Activated naive CD4-positive, alpha-beta T cell treated with anti-CD3 and anti-CD28 coated beads, Interleukin-2, amount 50 U/mL, for 24 hours (primary cell): ENCODE results near the gene HFM1.

Experiments
- H3K27ac Mint-ChIP-seq: one replicate; pipeline ENCODE4 v1.8.0; 2021; ENCODE audit warnings: mild to moderate bottlenecking, mixed read lengths
- H3K27me3 Mint-ChIP-seq: one replicate; pipeline ENCODE4 v1.8.0; 2021; ENCODE audit warnings: mixed read lengths
- H3K36me3 Mint-ChIP-seq: one replicate; pipeline ENCODE4 v1.8.0; 2021; ENCODE audit warnings: mixed read lengths
- H3K4me1 Mint-ChIP-seq: one replicate; pipeline ENCODE4 v1.8.0; 2021; ENCODE audit warnings: mixed read lengths
- H3K4me3 Mint-ChIP-seq: one replicate; pipeline ENCODE4 v1.8.0; 2021; ENCODE audit warnings: mild to moderate bottlenecking, mixed read lengths
- H3K9me3 Mint-ChIP-seq: one replicate; pipeline ENCODE4 v1.8.0; 2021; ENCODE audit warnings: mixed read lengths

Gene HFM1

DNA sequence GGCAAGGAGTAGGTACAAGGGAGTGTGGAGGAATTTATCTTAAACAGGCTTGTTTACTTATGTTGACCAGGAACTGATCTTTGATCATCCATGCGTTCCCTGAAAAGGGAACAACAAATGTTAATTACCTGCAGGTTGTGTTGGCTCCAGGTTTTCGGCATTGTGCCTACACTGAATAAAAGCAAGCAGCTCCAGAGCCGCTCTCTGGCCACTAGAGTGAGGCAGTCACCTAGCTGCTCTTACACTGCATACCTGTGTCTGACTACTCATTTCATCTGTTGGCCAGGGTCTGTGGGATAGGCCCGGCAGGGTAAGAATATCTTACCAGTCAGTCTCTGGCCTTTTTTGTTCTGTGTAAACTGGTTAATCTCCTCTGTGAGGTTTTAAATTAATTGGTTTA, 183.6 kb downstream of the HFM1 start:
- Mint-ChIP-seq H3K27ac (no peak overlapping the region), H3K36me3 (no peaks in the 10 kb centered on the region), H3K4me1 (no peaks in the 10 kb centered on the region), H3K9me3 (peaks cover 18% of the 10 kb centered on the region), H3K4me3 (no peak overlapping the region), H3K27me3 (no peaks in the 10 kb centered on the region)

DNA sequence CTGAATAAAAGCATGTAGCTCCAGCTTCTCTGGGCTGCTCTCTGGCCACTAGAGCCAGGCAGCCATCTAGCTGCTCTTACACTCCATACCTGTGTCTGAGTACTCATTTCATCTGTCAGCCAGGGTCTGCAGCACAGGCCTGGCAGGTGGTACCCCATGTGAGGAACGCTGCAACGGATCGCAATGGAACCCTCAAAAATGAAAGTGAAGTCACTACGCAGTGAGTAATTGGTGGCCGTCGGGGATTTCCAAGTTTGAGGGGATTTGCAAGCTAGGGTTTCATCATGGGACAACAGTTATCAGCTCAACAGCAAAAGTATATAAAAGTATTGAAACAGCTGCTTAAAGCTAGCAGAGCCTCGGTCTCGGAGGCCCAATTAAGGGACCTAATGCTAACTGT, 186.7 kb downstream of the HFM1 start:
- no peak overlapping the region for H3K4me3 Mint-ChIP-seq
- H3K27ac Mint-ChIP-seq, result no peak overlapping the region
- no peaks in the 10 kb centered on the region for H3K27me3 Mint-ChIP-seq
- H3K36me3 Mint-ChIP-seq, result no peaks in the 10 kb centered on the region
- peaks cover 18% of the 10 kb centered on the region for H3K9me3 Mint-ChIP-seq
- no peaks in the 10 kb centered on the region for H3K4me1 Mint-ChIP-seq
